ENCODE results near the gene VEPH1.
"Not testable (repeated sequence)": the region's sequence is repeated elsewhere in the genome, so short reads cannot be mapped to it uniquely, and the experiment has no call there.

The VEPH1 gene

GRCh38 chr3:157353652-157354051, 149.6 kb downstream of the VEPH1 start:
- DNase-seq (ENCODE audit: low read depth): no peak
- no peak overlapping the region for H3K4me3 ChIP-seq (ENCODE audit: low read depth, low read length)
- in situ Hi-C loops (cut with HindIII; ENCODE audit: low sequenced_read_pairs): no loop called here
- no peak for TF ChIP-seq CTCF (IDR thresholded peaks at IDR 0.05; ENCODE audit: low read depth, low read length, missing control alignments)

GRCh38 chr3:157351981-157352380, 151.2 kb downstream of the VEPH1 start:
- DNase-seq (ENCODE audit: low read depth): no peak
- in situ Hi-C loops (cut with HindIII; ENCODE audit: low sequenced_read_pairs): no loop called here
- no peak overlapping the region for H3K4me3 ChIP-seq (ENCODE audit: low read depth, low read length)
- TF ChIP-seq CTCF (IDR thresholded peaks at IDR 0.05; ENCODE audit: low read depth, low read length, missing control alignments): no peak

- H3K4me3 ChIP-seq (ENCODE audit: low read depth, low read length); DNase-seq (ENCODE audit: low read depth); in situ Hi-C loops (cut with HindIII; ENCODE audit: low sequenced_read_pairs): not testable (repeated sequence)
Observed at GRCh38 chr3:157350651-157351050, 152.6 kb downstream of the VEPH1 start.

GRCh38 chr3:157348304-157349075, 154.7 kb downstream of the VEPH1 start:
- H3K4me3 ChIP-seq (ENCODE audit: low read depth, low read length); DNase-seq (ENCODE audit: low read depth); in situ Hi-C loops (cut with HindIII; ENCODE audit: low sequenced_read_pairs): not testable (repeated sequence)

GRCh38 chr3:157347577-157348303, 155.5 kb downstream of the VEPH1 start:
- peak; percentile 23 for TF ChIP-seq CTCF (IDR thresholded peaks at IDR 0.05; ENCODE audit: low read depth, low read length, missing control alignments)
- in situ Hi-C loops (cut with HindIII; ENCODE audit: low sequenced_read_pairs): no loop called here
- no peak for DNase-seq (ENCODE audit: low read depth)
- H3K4me3 ChIP-seq (ENCODE audit: low read depth, low read length): no peak overlapping the region

- in situ Hi-C loops (cut with HindIII; ENCODE audit: low sequenced_read_pairs): no loop called here
- H3K4me3 ChIP-seq (ENCODE audit: low read depth, low read length): no peak overlapping the region
- TF ChIP-seq CTCF (IDR thresholded peaks at IDR 0.05; ENCODE audit: low read depth, low read length, missing control alignments): no peak
- DNase-seq (ENCODE audit: low read depth): no peak
Observed at GRCh38 chr3:157336252-157337009, 166.8 kb downstream of the VEPH1 start.

GRCh38 chr3:157335233-157336076, 167.8 kb downstream of the VEPH1 start:
- peak; percentile 73 for DNase-seq (ENCODE audit: low read depth)
- in situ Hi-C loops (cut with HindIII; ENCODE audit: low sequenced_read_pairs): no loop called here
- no peak overlapping the region for H3K4me3 ChIP-seq (ENCODE audit: low read depth, low read length)
- TF ChIP-seq CTCF (IDR thresholded peaks at IDR 0.05; ENCODE audit: low read depth, low read length, missing control alignments): no peak
